ENCODE results near the gene AK5.

Gene AK5

GRCh38 chr1:77459881-77460280 is 178.1 kb downstream of the AK5 start:
- no peaks in the 10 kb centered on the region for H3K36me3 ChIP-seq (replicated peaks in 1 of 2; ENCODE audit: control insufficient read depth in 2 of 2, insufficient read depth in 2 of 2, low read length in 2 of 2)
- H3K4me3 ChIP-seq (ENCODE audit: low read length in 2 of 2): no peak overlapping the region
- no peak overlapping the region for H4K91ac ChIP-seq (ENCODE audit: low read depth, low read length, poor library complexity)
- no peak overlapping the region for H3K18ac ChIP-seq (ENCODE audit: low read length)
- H2BK12ac ChIP-seq (ENCODE audit: low read length): no peak overlapping the region
- H3K79me1 ChIP-seq (ENCODE audit: low read depth, low read length): no peaks in the 10 kb centered on the region
- no peak for DNase-seq (ENCODE audit: low spot score)
- no peak overlapping the region for H3K14ac ChIP-seq (ENCODE audit: low read length)
- no peak overlapping the region for H3K4ac ChIP-seq (ENCODE audit: low read length)
- H3K9me3 ChIP-seq (replicated peaks in 1 of 2; ENCODE audit: control insufficient read depth in 2 of 2, insufficient read depth in 1 of 2, low read depth in 1 of 2, low read length in 2 of 2): peaks cover 0 to 5% of the 10 kb centered on the region in 2 donors
- no peak overlapping the region for H2BK5ac ChIP-seq (ENCODE audit: low read length)
- H2AFZ ChIP-seq (ENCODE audit: low read length): no peak overlapping the region
- no peak overlapping the region for H2BK120ac ChIP-seq (ENCODE audit: low read depth, low read length)
- H3K23ac ChIP-seq (ENCODE audit: low read depth, low read length, poor library complexity): no peak overlapping the region
- no peak overlapping the region for H3K27ac ChIP-seq (replicated peaks; ENCODE audit: low read length)
- no peaks in the 10 kb centered on the region for H3K27me3 ChIP-seq (ENCODE audit: control insufficient read depth in 3 of 3, insufficient read depth in 3 of 3, low read depth in 1 of 3, low read length in 3 of 3)
- no peak overlapping the region for H2AK5ac ChIP-seq (ENCODE audit: low read depth, low read length)
- H4K8ac ChIP-seq (ENCODE audit: low read depth, low read length): no peak overlapping the region
- H3K9ac ChIP-seq (ENCODE audit: low read depth, low read length, poor library complexity): no peak overlapping the region
- H3K4me2 ChIP-seq (ENCODE audit: insufficient read depth, low read length, poor library complexity, severe bottlenecking): no peak overlapping the region
- no peaks in the 10 kb centered on the region for H3K4me1 ChIP-seq (ENCODE audit: control insufficient read depth in 2 of 2, insufficient read depth in 1 of 2, low read depth in 1 of 2, low read length in 2 of 2)
- H2BK15ac ChIP-seq (ENCODE audit: low read length): no peak overlapping the region

DNA sequence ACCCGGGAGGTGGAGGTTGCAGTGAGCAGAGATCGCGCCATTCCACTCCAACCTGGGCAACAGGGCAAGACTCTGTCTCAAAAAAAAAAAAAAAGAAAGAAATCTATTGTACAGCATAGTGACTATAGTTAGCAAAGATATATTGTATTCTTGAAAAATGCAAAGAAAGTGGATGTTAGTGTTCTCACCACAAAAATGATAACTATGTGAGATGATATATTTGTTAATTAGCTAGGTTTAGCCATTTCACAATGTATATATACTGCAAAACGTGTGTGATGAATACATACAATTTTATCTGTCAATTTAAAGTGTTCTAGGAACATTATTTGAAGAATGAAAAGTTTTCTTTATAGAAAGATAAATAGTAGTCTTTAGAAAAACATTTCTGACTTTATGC is 179.9 kb downstream of the AK5 start:
- Histone ChIP-seq H3K4me2 (ENCODE audit: insufficient read depth, low read length, poor library complexity, severe bottlenecking) (no peak overlapping the region), H4K8ac (ENCODE audit: low read depth, low read length) (no peak overlapping the region), H2BK5ac (ENCODE audit: low read length) (no peak overlapping the region), H2BK15ac (ENCODE audit: low read length) (no peak overlapping the region), H3K14ac (ENCODE audit: low read length) (no peak overlapping the region), H3K9me3 (replicated peaks in 1 of 2; ENCODE audit: control insufficient read depth in 2 of 2, insufficient read depth in 1 of 2, low read depth in 1 of 2, low read length in 2 of 2) (peaks cover 0 to under 1% of the 10 kb centered on the region in 2 donors), H3K4ac (ENCODE audit: low read length) (no peak overlapping the region), H2AFZ (ENCODE audit: low read length) (no peak overlapping the region), H3K23ac (ENCODE audit: low read depth, low read length, poor library complexity) (no peak overlapping the region), H4K91ac (ENCODE audit: low read depth, low read length, poor library complexity) (no peak overlapping the region), H3K79me1 (ENCODE audit: low read depth, low read length) (no peaks in the 10 kb centered on the region), H3K4me3 (ENCODE audit: low read length in 2 of 2) (no peak overlapping the region), H3K27me3 (ENCODE audit: control insufficient read depth in 3 of 3, insufficient read depth in 3 of 3, low read depth in 1 of 3, low read length in 3 of 3) (no peaks in the 10 kb centered on the region), H2BK12ac (ENCODE audit: low read length) (no peak overlapping the region), H2BK120ac (ENCODE audit: low read depth, low read length) (no peak overlapping the region), H3K27ac (replicated peaks; ENCODE audit: low read length) (no peak overlapping the region), H2AK5ac (ENCODE audit: low read depth, low read length) (no peak overlapping the region), H3K36me3 (replicated peaks in 1 of 2; ENCODE audit: control insufficient read depth in 2 of 2, insufficient read depth in 2 of 2, low read length in 2 of 2) (no peaks in the 10 kb centered on the region), H3K18ac (ENCODE audit: low read length) (no peak overlapping the region), H3K4me1 (ENCODE audit: control insufficient read depth in 2 of 2, insufficient read depth in 1 of 2, low read depth in 1 of 2, low read length in 2 of 2) (no peaks in the 10 kb centered on the region), H3K9ac (ENCODE audit: low read depth, low read length, poor library complexity) (no peak overlapping the region)
- DNase-seq (ENCODE audit: low spot score): no peak
- WGBS, 2 donors (ENCODE audit: extremely low coverage in 2 of 2, insufficient read length in 2 of 2, insufficient replicate concordance in 1 of 2): no CpG with 5 or more reads among the region's 4 CpGs

GRCh38 chr1:77463216-77463615 is 181.4 kb downstream of the AK5 start:
- H3K23ac ChIP-seq (ENCODE audit: low read depth, low read length, poor library complexity): no peak overlapping the region
- H3K27ac ChIP-seq (replicated peaks; ENCODE audit: low read length): no peak overlapping the region
- H2BK15ac ChIP-seq (ENCODE audit: low read length): no peak overlapping the region
- H3K9ac ChIP-seq (ENCODE audit: low read depth, low read length, poor library complexity): no peak overlapping the region
- H3K36me3 ChIP-seq (replicated peaks in 1 of 2; ENCODE audit: control insufficient read depth in 2 of 2, insufficient read depth in 2 of 2, low read length in 2 of 2): no peaks in the 10 kb centered on the region
- H2BK12ac ChIP-seq (ENCODE audit: low read length): no peak overlapping the region
- no peak overlapping the region for H2AFZ ChIP-seq (ENCODE audit: low read length)
- no CpG with 5 or more reads among the region's 1 CpG for WGBS, 2 donors (ENCODE audit: extremely low coverage in 2 of 2, insufficient read length in 2 of 2, insufficient replicate concordance in 1 of 2)
- no peaks in the 10 kb centered on the region for H3K27me3 ChIP-seq (ENCODE audit: control insufficient read depth in 3 of 3, insufficient read depth in 3 of 3, low read depth in 1 of 3, low read length in 3 of 3)
- no peak overlapping the region for H2AK5ac ChIP-seq (ENCODE audit: low read depth, low read length)
- no peak overlapping the region for H3K4me2 ChIP-seq (ENCODE audit: insufficient read depth, low read length, poor library complexity, severe bottlenecking)
- H4K8ac ChIP-seq (ENCODE audit: low read depth, low read length): no peak overlapping the region
- H4K91ac ChIP-seq (ENCODE audit: low read depth, low read length, poor library complexity): no peak overlapping the region
- H3K18ac ChIP-seq (ENCODE audit: low read length): no peak overlapping the region
- no peak overlapping the region for H3K4me3 ChIP-seq (ENCODE audit: low read length in 2 of 2)
- peaks cover 0 to 2% of the 10 kb centered on the region in 2 donors for H3K4me1 ChIP-seq (ENCODE audit: control insufficient read depth in 2 of 2, insufficient read depth in 1 of 2, low read depth in 1 of 2, low read length in 2 of 2)
- no peaks in the 10 kb centered on the region for H3K9me3 ChIP-seq (replicated peaks in 1 of 2; ENCODE audit: control insufficient read depth in 2 of 2, insufficient read depth in 1 of 2, low read depth in 1 of 2, low read length in 2 of 2)
- no peak overlapping the region for H3K4ac ChIP-seq (ENCODE audit: low read length)
- no peak for DNase-seq (ENCODE audit: low spot score)
- H2BK5ac ChIP-seq (ENCODE audit: low read length): no peak overlapping the region
- no peak overlapping the region for H3K14ac ChIP-seq (ENCODE audit: low read length)
- H3K79me1 ChIP-seq (ENCODE audit: low read depth, low read length): no peaks in the 10 kb centered on the region
- no peak overlapping the region for H2BK120ac ChIP-seq (ENCODE audit: low read depth, low read length)

GRCh38 chr1:77465139-77465538 is 183.3 kb downstream of the AK5 start:
- Histone ChIP-seq H3K14ac (ENCODE audit: low read length) (no peak overlapping the region), H3K9me3 (replicated peaks in 1 of 2; ENCODE audit: control insufficient read depth in 2 of 2, insufficient read depth in 1 of 2, low read depth in 1 of 2, low read length in 2 of 2) (no peaks in the 10 kb centered on the region), H3K4ac (ENCODE audit: low read length) (no peak overlapping the region), H3K23ac (ENCODE audit: low read depth, low read length, poor library complexity) (no peak overlapping the region), H3K27ac (replicated peaks; ENCODE audit: low read length) (no peak overlapping the region), H3K36me3 (replicated peaks in 1 of 2; ENCODE audit: control insufficient read depth in 2 of 2, insufficient read depth in 2 of 2, low read length in 2 of 2) (no peaks in the 10 kb centered on the region), H2BK15ac (ENCODE audit: low read length) (no peak overlapping the region), H2BK12ac (ENCODE audit: low read length) (no peak overlapping the region), H4K8ac (ENCODE audit: low read depth, low read length) (no peak overlapping the region), H4K91ac (ENCODE audit: low read depth, low read length, poor library complexity) (no peak overlapping the region), H2BK120ac (ENCODE audit: low read depth, low read length) (no peak overlapping the region), H3K4me3 (ENCODE audit: low read length in 2 of 2) (no peak overlapping the region), H3K18ac (ENCODE audit: low read length) (no peak overlapping the region), H2BK5ac (ENCODE audit: low read length) (no peak overlapping the region), H3K9ac (ENCODE audit: low read depth, low read length, poor library complexity) (no peak overlapping the region), H2AFZ (ENCODE audit: low read length) (no peak overlapping the region), H2AK5ac (ENCODE audit: low read depth, low read length) (no peak overlapping the region), H3K4me2 (ENCODE audit: insufficient read depth, low read length, poor library complexity, severe bottlenecking) (no peak overlapping the region), H3K27me3 (ENCODE audit: control insufficient read depth in 3 of 3, insufficient read depth in 3 of 3, low read depth in 1 of 3, low read length in 3 of 3) (no peaks in the 10 kb centered on the region), H3K79me1 (ENCODE audit: low read depth, low read length) (no peaks in the 10 kb centered on the region), H3K4me1 (ENCODE audit: control insufficient read depth in 2 of 2, insufficient read depth in 1 of 2, low read depth in 1 of 2, low read length in 2 of 2) (peaks cover 0 to 2% of the 10 kb centered on the region in 2 donors)
- no CpG with 5 or more reads among the region's 2 CpGs for WGBS, 2 donors (ENCODE audit: extremely low coverage in 2 of 2, insufficient read length in 2 of 2, insufficient replicate concordance in 1 of 2)
- DNase-seq (ENCODE audit: low spot score): no peak
